ENCODE results near the gene PSPH. TPM values are rescaled to one million over a fixed set of nuclear protein-coding genes. Genes with fewer than 3 reads are reported as not detected.
A peak's percentile ranks its signal among the peaks of the same experiment; 100 is the strongest.
"Not testable (repeated sequence)": the region's sequence is repeated elsewhere in the genome, so short reads cannot be mapped to it uniquely, and the experiment has no call there.

Gene PSPH
- total and polyA plus RNA-seq, 8 donors: 0.45 to 53.1 (median 5.7) TPM

- DNase-seq: peak; percentile 77 to 78
- 26 to 47% (median 30%) methylated on average over 11 to 12 of the region's 12 CpGs for WGBS, 5 donors
- H3K36me3 ChIP-seq: peaks cover 28 to 56% (median 41%) of the 10 kb centered on the region in 4 donors
- no peaks in the 10 kb centered on the region for H3K27me3 ChIP-seq
- H3K4me3 ChIP-seq: no peak overlapping the region
- TF ChIP-seq, protein P1, sequence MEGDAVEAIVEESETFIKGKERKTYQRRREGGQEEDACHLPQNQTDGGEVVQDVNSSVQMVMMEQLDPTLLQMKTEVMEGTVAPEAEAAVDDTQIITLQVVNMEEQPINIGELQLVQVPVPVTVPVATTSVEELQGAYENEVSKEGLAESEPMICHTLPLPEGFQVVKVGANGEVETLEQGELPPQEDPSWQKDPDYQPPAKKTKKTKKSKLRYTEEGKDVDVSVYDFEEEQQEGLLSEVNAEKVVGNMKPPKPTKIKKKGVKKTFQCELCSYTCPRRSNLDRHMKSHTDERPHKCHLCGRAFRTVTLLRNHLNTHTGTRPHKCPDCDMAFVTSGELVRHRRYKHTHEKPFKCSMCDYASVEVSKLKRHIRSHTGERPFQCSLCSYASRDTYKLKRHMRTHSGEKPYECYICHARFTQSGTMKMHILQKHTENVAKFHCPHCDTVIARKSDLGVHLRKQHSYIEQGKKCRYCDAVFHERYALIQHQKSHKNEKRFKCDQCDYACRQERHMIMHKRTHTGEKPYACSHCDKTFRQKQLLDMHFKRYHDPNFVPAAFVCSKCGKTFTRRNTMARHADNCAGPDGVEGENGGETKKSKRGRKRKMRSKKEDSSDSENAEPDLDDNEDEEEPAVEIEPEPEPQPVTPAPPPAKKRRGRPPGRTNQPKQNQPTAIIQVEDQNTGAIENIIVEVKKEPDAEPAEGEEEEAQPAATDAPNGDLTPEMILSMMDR (IDR thresholded peaks at IDR 0.05): peak in 5 of 7 experiments; percentile 57 to 71 (median 64)
- TF ChIP-seq POLR2AphosphoS5 (IDR thresholded peaks at IDR 0.05) (peak in 2 of 3 donors; percentile 49 to 57), POLR2A (IDR thresholded peaks at IDR 0.05) (no peak), EP300 (IDR thresholded peaks at IDR 0.05) (no peak)
- no peaks in the 10 kb centered on the region for H3K9me3 ChIP-seq
- intact Hi-C loops (cut with DNase I; ENCODE audit: low total_unique reads): no loop called here
- peaks cover 18 to 34% (median 28%) of the 10 kb centered on the region in 4 donors for H3K4me1 ChIP-seq
- peak overlapping the region; percentile 5 to 79 (median 74) for H3K27ac ChIP-seq
Observed at GRCh38 chr7:56079450-56080185, 28.4 kb upstream of the PSPH start.

- H3K4me3 ChIP-seq: no peak overlapping the region
- 92 to 99% (median 94%) methylated on average over 11 to 16 of the region's 16 CpGs for WGBS, 5 donors
- DNase-seq: no peak
- H3K9me3 ChIP-seq: no peaks in the 10 kb centered on the region
- intact Hi-C loops (cut with DNase I; ENCODE audit: low total_unique reads): no loop called here
- H3K27me3 ChIP-seq: no peaks in the 10 kb centered on the region
- H3K27ac ChIP-seq: peak overlapping the region in 2 of 5 donors; percentile 55 to 75
- peaks cover 21 to 37% (median 29%) of the 10 kb centered on the region in 4 donors for H3K4me1 ChIP-seq
- TF ChIP-seq EP300 (IDR thresholded peaks at IDR 0.05) (no peak), POLR2AphosphoS5 (IDR thresholded peaks at IDR 0.05) (no peak)
- TF ChIP-seq, protein P1 (IDR thresholded peaks at IDR 0.05): no peak
- H3K36me3 ChIP-seq: peaks cover 28 to 62% (median 44%) of the 10 kb centered on the region in 4 donors
Observed at GRCh38 chr7:56078196-56078595, 27.0 kb upstream of the PSPH start.

GRCh38 chr7:56077681-56078080, 26.4 kb upstream of the PSPH start:
- WGBS, 5 donors: 83 to 96% (median 94%) methylated on average over 3 of the region's 3 CpGs
- peaks cover 28 to 67% (median 48%) of the 10 kb centered on the region in 4 donors for H3K36me3 ChIP-seq
- H3K27ac ChIP-seq: no peak overlapping the region
- H3K9me3 ChIP-seq: no peaks in the 10 kb centered on the region
- TF ChIP-seq EP300 (IDR thresholded peaks at IDR 0.05) (no peak), POLR2AphosphoS5 (IDR thresholded peaks at IDR 0.05) (no peak), POLR2A (IDR thresholded peaks at IDR 0.05) (no peak)
- TF ChIP-seq, protein P1 (IDR thresholded peaks at IDR 0.05): no peak
- H3K27me3 ChIP-seq: no peaks in the 10 kb centered on the region
- no peak overlapping the region for H3K4me3 ChIP-seq
- H3K4me1 ChIP-seq: peaks cover 20 to 33% (median 27%) of the 10 kb centered on the region in 4 donors
- intact Hi-C loops (cut with DNase I; ENCODE audit: low total_unique reads): no loop called here
- no peak for DNase-seq

- Histone ChIP-seq H3K27me3 (no peaks in the 10 kb centered on the region), H3K9me3 (no peaks in the 10 kb centered on the region), H3K4me3 (no peak overlapping the region), H3K36me3 (peaks cover 23 to 73% (median 60%) of the 10 kb centered on the region in 4 donors), H3K27ac (peak overlapping the region in 4 of 5 donors; percentile 41 to 77 (median 46)), H3K4me1 (peaks cover 13 to 20% (median 17%) of the 10 kb centered on the region in 4 donors)
- intact Hi-C loops (cut with DNase I; ENCODE audit: low total_unique reads): loop anchor here (5.0 kb wide), 1 partner anchor 72 kb away; no protein-coding TSS in a partner anchor
- peak; percentile 93 to 97 for DNase-seq
- 8 to 19% (median 14%) methylated on average over 19 of the region's 19 CpGs for WGBS, 5 donors
- TF ChIP-seq, protein P1 (IDR thresholded peaks at IDR 0.05): peak in 5 of 7 experiments; percentile 81 to 98 (median 93)
- no peak for TF ChIP-seq POLR2A (IDR thresholded peaks at IDR 0.05)
- TF ChIP-seq POLR2AphosphoS5 (IDR thresholded peaks at IDR 0.05): peak; percentile 10 to 85 (median 42)
- no peak for TF ChIP-seq EP300 (IDR thresholded peaks at IDR 0.05)
Observed at GRCh38 chr7:56074371-56074791, 23.1 kb upstream of the PSPH start.

GRCh38 chr7:56066376-56066775, 15.1 kb upstream of the PSPH start:
- intact Hi-C loops (cut with DNase I; ENCODE audit: low total_unique reads); H3K27ac ChIP-seq; H3K27me3 ChIP-seq; H3K9me3 ChIP-seq; H3K4me3 ChIP-seq; DNase-seq: not testable (repeated sequence)
- 92 to 99% (median 96%) methylated on average over 13 of the region's 13 CpGs for WGBS, 5 donors
- Histone ChIP-seq H3K36me3 (peaks cover 18 to 60% (median 55%) of the 10 kb centered on the region in 4 donors), H3K4me1 (peaks cover 12 to 39% (median 27%) of the 10 kb centered on the region in 4 donors)
